Lower leg skin (tissue), 3 donors: ENCODE results near the gene GALE.

Experiments used
- POLR2A ChIP-seq, 2 donors: fragments of 450-650 bp; IDR thresholded peaks; one replicate each; pipeline ENCODE4 v1.6.1; 2016 to 2017; ENCODE audit warnings: antibody characterized with exemption in 2 of 2, mild to moderate bottlenecking in 1 of 2, moderate library complexity in 1 of 2
- TF ChIP-seq, protein P1 (sequence below), 3 donors: fragments of 450-650 bp; IDR thresholded peaks; one replicate each; pipeline ENCODE4 v1.5.1; 2016; ENCODE audit warnings: antibody characterized with exemption in 3 of 3, mild to moderate bottlenecking in 3 of 3, moderate library complexity in 2 of 3

DNA sequence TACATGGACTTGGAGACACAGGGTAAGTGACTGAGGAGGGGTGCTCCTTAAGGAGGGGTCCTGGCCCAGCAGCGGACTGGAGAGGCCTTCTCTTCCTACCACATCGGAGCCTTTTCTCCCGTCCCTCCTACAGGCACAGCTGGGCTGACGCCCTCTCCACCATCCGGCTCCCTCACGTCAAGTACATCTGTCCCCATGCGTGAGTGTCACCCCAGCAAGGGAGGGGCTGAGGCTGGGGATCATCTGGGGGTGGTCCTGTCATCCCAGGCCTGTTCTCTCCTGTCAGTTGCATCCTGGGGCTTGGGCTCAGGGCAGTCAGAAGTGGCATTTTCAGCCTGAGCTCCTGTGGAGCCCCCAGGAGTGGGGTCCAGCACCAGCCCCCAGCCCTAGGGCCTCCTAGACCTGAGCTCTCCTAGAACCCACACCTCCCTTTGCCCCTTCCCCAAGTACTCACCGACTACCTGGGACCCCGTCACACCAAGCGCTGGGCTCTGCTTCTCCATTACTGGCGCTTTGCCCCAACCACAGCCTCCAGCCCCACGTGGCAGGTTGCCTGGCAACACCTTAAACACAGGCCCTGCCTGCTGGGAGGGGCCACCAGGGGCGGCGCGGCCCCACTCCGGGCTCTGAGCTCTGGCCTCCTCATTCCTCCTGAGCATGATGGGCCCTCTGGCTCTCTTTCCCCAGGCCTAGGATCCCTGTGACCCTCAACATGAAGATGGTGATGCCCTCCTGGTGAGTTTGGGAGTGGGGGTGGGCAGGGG is 7.4 kb downstream of the GALE start:
- TF ChIP-seq, protein P1, sequence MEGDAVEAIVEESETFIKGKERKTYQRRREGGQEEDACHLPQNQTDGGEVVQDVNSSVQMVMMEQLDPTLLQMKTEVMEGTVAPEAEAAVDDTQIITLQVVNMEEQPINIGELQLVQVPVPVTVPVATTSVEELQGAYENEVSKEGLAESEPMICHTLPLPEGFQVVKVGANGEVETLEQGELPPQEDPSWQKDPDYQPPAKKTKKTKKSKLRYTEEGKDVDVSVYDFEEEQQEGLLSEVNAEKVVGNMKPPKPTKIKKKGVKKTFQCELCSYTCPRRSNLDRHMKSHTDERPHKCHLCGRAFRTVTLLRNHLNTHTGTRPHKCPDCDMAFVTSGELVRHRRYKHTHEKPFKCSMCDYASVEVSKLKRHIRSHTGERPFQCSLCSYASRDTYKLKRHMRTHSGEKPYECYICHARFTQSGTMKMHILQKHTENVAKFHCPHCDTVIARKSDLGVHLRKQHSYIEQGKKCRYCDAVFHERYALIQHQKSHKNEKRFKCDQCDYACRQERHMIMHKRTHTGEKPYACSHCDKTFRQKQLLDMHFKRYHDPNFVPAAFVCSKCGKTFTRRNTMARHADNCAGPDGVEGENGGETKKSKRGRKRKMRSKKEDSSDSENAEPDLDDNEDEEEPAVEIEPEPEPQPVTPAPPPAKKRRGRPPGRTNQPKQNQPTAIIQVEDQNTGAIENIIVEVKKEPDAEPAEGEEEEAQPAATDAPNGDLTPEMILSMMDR (IDR thresholded peaks at IDR 0.05), result no peak
- no peak for TF ChIP-seq POLR2A (IDR thresholded peaks at IDR 0.05)
